WTC11 (cell line): Measurements from ENCODE around the gene ZGPAT. TPM values are rescaled to one million over a fixed set of nuclear protein-coding genes. Genes with fewer than 3 reads are reported as not detected.

Experiments used
- ATAC-seq: fragments of 200-7000 bp; cut with Tn5 transposase; 2 replicates; pipeline ENCODE4 v1.10.0; 2021; ENCODE audit warnings: mild to moderate bottlenecking, moderate library complexity
- CTCF ChIA-PET: fragments of 300-600 bp; sonication (Branson Sonifier 250); formaldehyde crosslinking; loops from one replicate; lab custom pipeline; 2021; ENCODE audit warnings: antibody characterized with exemption; lab: Charles Lee
- POLR2A ChIA-PET: fragments of 350-600 bp; sonication (Branson Sonifier 250); formaldehyde crosslinking; loops from one replicate; lab custom pipeline; 2021; ENCODE audit warnings: antibody characterized with exemption; lab: Charles Lee
- DNase-seq: peaks from one replicate; pipeline ENCODE4 v3.0.0; 2021; ENCODE audit warnings: low spot score
- H3K27ac Mint-ChIP-seq: 2 replicates; pipeline ENCODE4 v1.8.0; 2021; ENCODE audit warnings: mixed read lengths
- H3K27me3 Mint-ChIP-seq: 2 replicates; pipeline ENCODE4 v1.8.0; 2021; ENCODE audit warnings: low read depth, mild to moderate bottlenecking, moderate library complexity, mixed read lengths
- H3K36me3 Mint-ChIP-seq: 2 replicates; pipeline ENCODE4 v1.8.0; 2021; ENCODE audit warnings: mixed read lengths
- H3K4me1 Mint-ChIP-seq: 2 replicates; pipeline ENCODE4 v1.8.0; 2022; ENCODE audit warnings: mixed read lengths
- H3K4me3 Mint-ChIP-seq: 2 replicates; pipeline ENCODE4 v1.8.0; 2021; ENCODE audit warnings: mild to moderate bottlenecking, moderate library complexity, mixed read lengths
- H3K9me3 Mint-ChIP-seq: 2 replicates; pipeline ENCODE4 v1.8.0; 2021; ENCODE audit warnings: mixed read lengths
- CBFB ChIP-seq: sonication (generic); formaldehyde crosslinking; IDR thresholded peaks from 2 replicates; pipeline ENCODE4 v1.8.1; 2022; ENCODE audit warnings: mild to moderate bottlenecking, low read depth, missing genetic modification reagents
- CREM ChIP-seq: sonication (generic); formaldehyde crosslinking; IDR thresholded peaks from 2 replicates; pipeline ENCODE4 v1.8.1; 2022; ENCODE audit warnings: mild to moderate bottlenecking, missing genetic modification reagents, moderate library complexity
- ELF4 ChIP-seq: sonication (generic); formaldehyde crosslinking; IDR thresholded peaks from 2 replicates; pipeline ENCODE4 v1.8.1; 2022; ENCODE audit warnings: low read depth, mild to moderate bottlenecking, moderate library complexity, missing genetic modification reagents
- FOXJ3 ChIP-seq: sonication (generic); formaldehyde crosslinking; IDR thresholded peaks from 2 replicates; pipeline ENCODE4 v1.9.0; 2021; ENCODE audit warnings: missing genetic modification reagents, mild to moderate bottlenecking, borderline replicate concordance
- FOXK1 ChIP-seq: sonication (generic); formaldehyde crosslinking; IDR thresholded peaks from 2 replicates; pipeline ENCODE4 v1.8.0; 2022; ENCODE audit warnings: mild to moderate bottlenecking, moderate library complexity, missing genetic modification reagents
- GRHL2 ChIP-seq: fragments of 250-450 bp; sonication (Bioruptor Pico); IDR thresholded peaks from 2 replicates; pipeline ENCODE4 v1.8.0; 2022; ENCODE audit warnings: mild to moderate bottlenecking, moderate library complexity; ENCODE audit not compliant: insufficient replicate concordance, severe bottlenecking
- MXD4 ChIP-seq: fragments of 250-450 bp; sonication (Bioruptor Pico); IDR thresholded peaks from 2 replicates; pipeline ENCODE4 v1.8.0; 2021; ENCODE audit warnings: mild to moderate bottlenecking, moderate library complexity, borderline replicate concordance
- MYBL2 ChIP-seq: sonication (generic); formaldehyde crosslinking; IDR thresholded peaks from 2 replicates; pipeline ENCODE4 v1.8.1; 2023; ENCODE audit warnings: mild to moderate bottlenecking, moderate library complexity, missing genetic modification reagents
- SMAD4 ChIP-seq: sonication (generic); formaldehyde crosslinking; IDR thresholded peaks from 2 replicates; pipeline ENCODE4 v1.8.0; 2022; ENCODE audit warnings: mild to moderate bottlenecking, missing genetic modification reagents
- ZNF263 ChIP-seq: sonication (generic); formaldehyde crosslinking; IDR thresholded peaks from 2 replicates; pipeline ENCODE4 v1.8.1; 2022; ENCODE audit warnings: low read depth, mild to moderate bottlenecking, moderate library complexity, missing genetic modification reagents
- ZNF317 ChIP-seq: sonication (generic); formaldehyde crosslinking; IDR thresholded peaks from 2 replicates; pipeline ENCODE4 v1.8.1; 2023; ENCODE audit warnings: low read depth, mild to moderate bottlenecking, moderate library complexity, missing genetic modification reagents, borderline replicate concordance
- ZNF416 ChIP-seq: fragments of 250-450 bp; sonication (Bioruptor Pico); IDR thresholded peaks from 2 replicates; pipeline ENCODE4 v1.9.0; 2021; ENCODE audit warnings: mild to moderate bottlenecking, inconsistent platforms
- total RNA-seq: library from RNA; stranded (reverse); gene quantifications from 3 replicates; pipeline ENCODE4 v1.2.3, GENCODE V29; 2021
- TF ChIP-seq, protein P1 (sequence below): sonication (generic); formaldehyde crosslinking; IDR thresholded peaks from 2 replicates; pipeline ENCODE4 v1.8.0; 2022; ENCODE audit warnings: mild to moderate bottlenecking, missing genetic modification reagents
- TF ChIP-seq, protein P2 (sequence below): fragments of 250-450 bp; sonication (Bioruptor Pico); IDR thresholded peaks from 2 replicates; pipeline ENCODE4 v1.9.0; 2021; ENCODE audit warnings: mild to moderate bottlenecking
- TF ChIP-seq, protein P3 (sequence below): sonication (generic); formaldehyde crosslinking; IDR thresholded peaks from 2 replicates; pipeline ENCODE4 v1.8.1; 2023; ENCODE audit warnings: mild to moderate bottlenecking, missing genetic modification reagents
- TF ChIP-seq, protein P4 (sequence below): sonication (generic); formaldehyde crosslinking; IDR thresholded peaks from 2 replicates; pipeline ENCODE4 v1.8.1; 2022; ENCODE audit warnings: mild to moderate bottlenecking, missing genetic modification reagents, moderate library complexity, borderline replicate concordance
- TF ChIP-seq, protein P5 (sequence below): sonication (generic); formaldehyde crosslinking; IDR thresholded peaks from 2 replicates; pipeline ENCODE4 v1.8.0; 2022; ENCODE audit warnings: missing genetic modification reagents
- TF ChIP-seq, protein P6 (sequence below): sonication (generic); formaldehyde crosslinking; IDR thresholded peaks from 2 replicates; pipeline ENCODE4 v1.8.0; 2023; ENCODE audit warnings: missing genetic modification reagents
- TF ChIP-seq, protein P7 (sequence below): sonication (generic); formaldehyde crosslinking; conservative IDR thresholded peaks from 2 replicates; pipeline ENCODE4 v1.8.1; 2022; ENCODE audit warnings: mild to moderate bottlenecking, missing genetic modification reagents
- TF ChIP-seq, protein P8 (sequence below): fragments of 250-450 bp; sonication (Bioruptor Pico); IDR thresholded peaks from 2 replicates; pipeline ENCODE4 v1.9.0; 2021; ENCODE audit warnings: moderate library complexity, mild to moderate bottlenecking, inconsistent platforms, borderline replicate concordance
- TF ChIP-seq, protein P9 (sequence below): fragments of 250-450 bp; sonication (Bioruptor Pico); conservative IDR thresholded peaks from 2 replicates; pipeline ENCODE4 v1.9.0; 2021; ENCODE audit warnings: mild to moderate bottlenecking

ZGPAT gene
- total RNA-seq, 1 experiment from 2014 or later = 28.3 TPM

DNA sequence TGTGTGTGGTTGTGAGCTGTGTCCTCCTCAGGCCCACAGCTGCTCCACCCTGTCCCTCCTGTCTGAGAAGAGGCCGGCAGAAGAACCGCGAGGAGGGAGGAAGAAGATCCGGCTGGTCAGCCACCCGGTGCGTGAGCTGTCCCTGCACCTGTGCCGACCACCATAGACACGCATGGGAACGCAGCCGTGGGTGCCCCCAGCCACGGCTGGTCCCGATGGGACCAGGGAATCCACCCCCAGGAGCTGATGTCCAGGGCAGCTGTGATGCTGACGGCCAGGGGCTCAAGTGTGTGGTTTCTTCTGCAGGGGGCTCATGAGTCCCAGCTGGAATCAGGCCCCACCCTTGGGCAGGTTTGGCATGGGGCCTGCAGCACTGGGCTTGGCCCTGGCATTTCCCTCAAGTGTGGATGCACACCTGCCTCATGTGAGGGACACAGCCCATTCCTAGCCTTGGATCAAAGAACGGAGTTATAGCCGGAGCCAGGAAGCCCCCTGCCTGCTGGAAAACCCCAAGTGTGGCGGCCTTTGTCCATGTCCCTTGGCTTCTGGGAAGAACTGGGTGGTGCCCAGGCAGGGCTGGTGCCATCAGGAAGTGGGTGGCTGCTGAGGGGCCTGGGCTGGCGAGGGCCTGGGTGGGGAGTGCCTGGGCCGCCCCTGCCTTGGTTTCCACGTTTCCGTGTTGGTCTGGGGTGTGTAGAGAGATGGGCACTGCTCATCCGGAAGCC, 16.0 kb upstream of the ZGPAT start (continued):
- no peak for TF ChIP-seq SMAD4
- TF ChIP-seq, protein P1, sequence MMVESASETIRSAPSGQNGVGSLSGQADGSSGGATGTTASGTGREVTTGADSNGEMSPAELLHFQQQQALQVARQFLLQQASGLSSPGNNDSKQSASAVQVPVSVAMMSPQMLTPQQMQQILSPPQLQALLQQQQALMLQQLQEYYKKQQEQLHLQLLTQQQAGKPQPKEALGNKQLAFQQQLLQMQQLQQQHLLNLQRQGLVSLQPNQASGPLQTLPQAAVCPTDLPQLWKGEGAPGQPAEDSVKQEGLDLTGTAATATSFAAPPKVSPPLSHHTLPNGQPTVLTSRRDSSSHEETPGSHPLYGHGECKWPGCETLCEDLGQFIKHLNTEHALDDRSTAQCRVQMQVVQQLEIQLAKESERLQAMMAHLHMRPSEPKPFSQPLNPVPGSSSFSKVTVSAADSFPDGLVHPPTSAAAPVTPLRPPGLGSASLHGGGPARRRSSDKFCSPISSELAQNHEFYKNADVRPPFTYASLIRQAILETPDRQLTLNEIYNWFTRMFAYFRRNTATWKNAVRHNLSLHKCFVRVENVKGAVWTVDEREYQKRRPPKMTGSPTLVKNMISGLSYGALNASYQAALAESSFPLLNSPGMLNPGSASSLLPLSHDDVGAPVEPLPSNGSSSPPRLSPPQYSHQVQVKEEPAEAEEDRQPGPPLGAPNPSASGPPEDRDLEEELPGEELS = no peak
- TF ChIP-seq ELF4 (CRISPR knock-in tag) = no peak
- TF ChIP-seq, protein P2, sequence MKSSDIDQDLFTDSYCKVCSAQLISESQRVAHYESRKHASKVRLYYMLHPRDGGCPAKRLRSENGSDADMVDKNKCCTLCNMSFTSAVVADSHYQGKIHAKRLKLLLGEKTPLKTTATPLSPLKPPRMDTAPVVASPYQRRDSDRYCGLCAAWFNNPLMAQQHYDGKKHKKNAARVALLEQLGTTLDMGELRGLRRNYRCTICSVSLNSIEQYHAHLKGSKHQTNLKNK (CRISPR knock-in tag) = no peak
- TF ChIP-seq, protein P3, sequence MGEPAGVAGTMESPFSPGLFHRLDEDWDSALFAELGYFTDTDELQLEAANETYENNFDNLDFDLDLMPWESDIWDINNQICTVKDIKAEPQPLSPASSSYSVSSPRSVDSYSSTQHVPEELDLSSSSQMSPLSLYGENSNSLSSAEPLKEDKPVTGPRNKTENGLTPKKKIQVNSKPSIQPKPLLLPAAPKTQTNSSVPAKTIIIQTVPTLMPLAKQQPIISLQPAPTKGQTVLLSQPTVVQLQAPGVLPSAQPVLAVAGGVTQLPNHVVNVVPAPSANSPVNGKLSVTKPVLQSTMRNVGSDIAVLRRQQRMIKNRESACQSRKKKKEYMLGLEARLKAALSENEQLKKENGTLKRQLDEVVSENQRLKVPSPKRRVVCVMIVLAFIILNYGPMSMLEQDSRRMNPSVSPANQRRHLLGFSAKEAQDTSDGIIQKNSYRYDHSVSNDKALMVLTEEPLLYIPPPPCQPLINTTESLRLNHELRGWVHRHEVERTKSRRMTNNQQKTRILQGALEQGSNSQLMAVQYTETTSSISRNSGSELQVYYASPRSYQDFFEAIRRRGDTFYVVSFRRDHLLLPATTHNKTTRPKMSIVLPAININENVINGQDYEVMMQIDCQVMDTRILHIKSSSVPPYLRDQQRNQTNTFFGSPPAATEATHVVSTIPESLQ = no peak
- no peak for TF ChIP-seq MXD4 (CRISPR knock-in tag)

DNA sequence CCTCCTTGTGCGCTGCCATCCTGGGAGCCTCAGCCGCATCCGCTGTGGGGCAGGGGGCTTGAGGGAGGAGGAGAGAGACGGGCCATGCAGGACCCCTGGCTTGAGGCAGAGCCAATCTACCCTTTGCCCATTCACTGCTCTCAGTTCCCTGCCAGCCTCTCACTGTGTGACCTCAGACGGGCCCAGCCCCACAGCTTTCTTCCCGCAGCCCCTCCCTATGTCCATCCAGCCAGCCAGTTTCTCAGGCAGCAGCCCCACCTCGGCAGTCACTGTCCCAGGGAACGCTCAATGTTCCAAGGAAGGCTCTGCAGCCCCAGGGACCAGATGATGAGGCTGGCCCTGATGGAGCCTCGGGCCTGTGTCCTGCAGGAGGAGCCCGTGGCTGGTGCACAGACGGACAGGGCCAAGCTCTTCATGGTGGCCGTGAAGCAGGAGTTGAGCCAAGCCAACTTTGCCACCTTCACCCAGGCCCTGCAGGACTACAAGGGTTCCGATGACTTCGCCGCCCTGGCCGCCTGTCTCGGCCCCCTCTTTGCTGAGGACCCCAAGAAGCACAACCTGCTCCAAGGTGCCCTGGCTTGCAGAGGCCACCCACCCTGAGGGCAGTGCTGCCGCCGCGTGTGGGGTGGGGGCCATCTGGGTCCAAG, 15.3 kb upstream of the ZGPAT start:
- Mint-ChIP-seq H3K36me3 (peaks cover 14% of the 10 kb centered on the region), H3K9me3 (no peaks in the 10 kb centered on the region), H3K4me3 (no peak overlapping the region), H3K4me1 (peaks cover 7% of the 10 kb centered on the region), H3K27ac (no peak overlapping the region), H3K27me3 (peaks cover 3% of the 10 kb centered on the region; the same call in 1 of the 2 replicates)
- ChIA-PET POLR2A (no interaction called here), CTCF (no interaction called here)
- no peak for DNase-seq
- ATAC-seq = no peak
- no peak for TF ChIP-seq GRHL2
- TF ChIP-seq MYBL2 (CRISPR knock-in tag) = no peak
- no peak for TF ChIP-seq FOXJ3 (CRISPR knock-in tag)
- no peak for TF ChIP-seq ZNF317
- no peak for TF ChIP-seq FOXK1 (CRISPR knock-in tag)
- TF ChIP-seq, protein P4, sequence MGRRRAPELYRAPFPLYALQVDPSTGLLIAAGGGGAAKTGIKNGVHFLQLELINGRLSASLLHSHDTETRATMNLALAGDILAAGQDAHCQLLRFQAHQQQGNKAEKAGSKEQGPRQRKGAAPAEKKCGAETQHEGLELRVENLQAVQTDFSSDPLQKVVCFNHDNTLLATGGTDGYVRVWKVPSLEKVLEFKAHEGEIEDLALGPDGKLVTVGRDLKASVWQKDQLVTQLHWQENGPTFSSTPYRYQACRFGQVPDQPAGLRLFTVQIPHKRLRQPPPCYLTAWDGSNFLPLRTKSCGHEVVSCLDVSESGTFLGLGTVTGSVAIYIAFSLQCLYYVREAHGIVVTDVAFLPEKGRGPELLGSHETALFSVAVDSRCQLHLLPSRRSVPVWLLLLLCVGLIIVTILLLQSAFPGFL (CRISPR knock-in tag) = no peak
- no peak for TF ChIP-seq ELF4 (CRISPR knock-in tag)
- TF ChIP-seq, protein P5, sequence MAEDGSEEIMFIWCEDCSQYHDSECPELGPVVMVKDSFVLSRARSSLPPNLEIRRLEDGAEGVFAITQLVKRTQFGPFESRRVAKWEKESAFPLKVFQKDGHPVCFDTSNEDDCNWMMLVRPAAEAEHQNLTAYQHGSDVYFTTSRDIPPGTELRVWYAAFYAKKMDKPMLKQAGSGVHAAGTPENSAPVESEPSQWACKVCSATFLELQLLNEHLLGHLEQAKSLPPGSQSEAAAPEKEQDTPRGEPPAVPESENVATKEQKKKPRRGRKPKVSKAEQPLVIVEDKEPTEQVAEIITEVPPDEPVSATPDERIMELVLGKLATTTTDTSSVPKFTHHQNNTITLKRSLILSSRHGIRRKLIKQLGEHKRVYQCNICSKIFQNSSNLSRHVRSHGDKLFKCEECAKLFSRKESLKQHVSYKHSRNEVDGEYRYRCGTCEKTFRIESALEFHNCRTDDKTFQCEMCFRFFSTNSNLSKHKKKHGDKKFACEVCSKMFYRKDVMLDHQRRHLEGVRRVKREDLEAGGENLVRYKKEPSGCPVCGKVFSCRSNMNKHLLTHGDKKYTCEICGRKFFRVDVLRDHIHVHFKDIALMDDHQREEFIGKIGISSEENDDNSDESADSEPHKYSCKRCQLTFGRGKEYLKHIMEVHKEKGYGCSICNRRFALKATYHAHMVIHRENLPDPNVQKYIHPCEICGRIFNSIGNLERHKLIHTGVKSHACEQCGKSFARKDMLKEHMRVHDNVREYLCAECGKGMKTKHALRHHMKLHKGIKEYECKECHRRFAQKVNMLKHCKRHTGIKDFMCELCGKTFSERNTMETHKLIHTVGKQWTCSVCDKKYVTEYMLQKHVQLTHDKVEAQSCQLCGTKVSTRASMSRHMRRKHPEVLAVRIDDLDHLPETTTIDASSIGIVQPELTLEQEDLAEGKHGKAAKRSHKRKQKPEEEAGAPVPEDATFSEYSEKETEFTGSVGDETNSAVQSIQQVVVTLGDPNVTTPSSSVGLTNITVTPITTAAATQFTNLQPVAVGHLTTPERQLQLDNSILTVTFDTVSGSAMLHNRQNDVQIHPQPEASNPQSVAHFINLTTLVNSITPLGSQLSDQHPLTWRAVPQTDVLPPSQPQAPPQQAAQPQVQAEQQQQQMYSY (CRISPR knock-in tag) = no peak
- no peak for TF ChIP-seq CBFB (CRISPR knock-in tag)
- no peak for TF ChIP-seq CREM (CRISPR knock-in tag)
- TF ChIP-seq, protein P6, sequence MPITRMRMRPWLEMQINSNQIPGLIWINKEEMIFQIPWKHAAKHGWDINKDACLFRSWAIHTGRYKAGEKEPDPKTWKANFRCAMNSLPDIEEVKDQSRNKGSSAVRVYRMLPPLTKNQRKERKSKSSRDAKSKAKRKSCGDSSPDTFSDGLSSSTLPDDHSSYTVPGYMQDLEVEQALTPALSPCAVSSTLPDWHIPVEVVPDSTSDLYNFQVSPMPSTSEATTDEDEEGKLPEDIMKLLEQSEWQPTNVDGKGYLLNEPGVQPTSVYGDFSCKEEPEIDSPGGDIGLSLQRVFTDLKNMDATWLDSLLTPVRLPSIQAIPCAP = no peak
- TF ChIP-seq, protein P7, sequence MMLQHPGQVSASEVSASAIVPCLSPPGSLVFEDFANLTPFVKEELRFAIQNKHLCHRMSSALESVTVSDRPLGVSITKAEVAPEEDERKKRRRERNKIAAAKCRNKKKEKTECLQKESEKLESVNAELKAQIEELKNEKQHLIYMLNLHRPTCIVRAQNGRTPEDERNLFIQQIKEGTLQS (CRISPR knock-in tag) = no peak
- TF ChIP-seq, protein P8, sequence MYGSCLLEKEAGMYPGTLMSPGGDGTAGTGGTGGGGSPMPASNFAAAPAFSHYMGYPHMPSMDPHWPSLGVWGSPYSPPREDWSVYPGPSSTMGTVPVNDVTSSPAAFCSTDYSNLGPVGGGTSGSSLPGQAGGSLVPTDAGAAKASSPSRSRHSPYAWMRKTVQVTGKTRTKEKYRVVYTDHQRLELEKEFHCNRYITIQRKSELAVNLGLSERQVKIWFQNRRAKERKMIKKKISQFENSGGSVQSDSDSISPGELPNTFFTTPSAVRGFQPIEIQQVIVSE (CRISPR knock-in tag) = no peak
- TF ChIP-seq, protein P9, sequence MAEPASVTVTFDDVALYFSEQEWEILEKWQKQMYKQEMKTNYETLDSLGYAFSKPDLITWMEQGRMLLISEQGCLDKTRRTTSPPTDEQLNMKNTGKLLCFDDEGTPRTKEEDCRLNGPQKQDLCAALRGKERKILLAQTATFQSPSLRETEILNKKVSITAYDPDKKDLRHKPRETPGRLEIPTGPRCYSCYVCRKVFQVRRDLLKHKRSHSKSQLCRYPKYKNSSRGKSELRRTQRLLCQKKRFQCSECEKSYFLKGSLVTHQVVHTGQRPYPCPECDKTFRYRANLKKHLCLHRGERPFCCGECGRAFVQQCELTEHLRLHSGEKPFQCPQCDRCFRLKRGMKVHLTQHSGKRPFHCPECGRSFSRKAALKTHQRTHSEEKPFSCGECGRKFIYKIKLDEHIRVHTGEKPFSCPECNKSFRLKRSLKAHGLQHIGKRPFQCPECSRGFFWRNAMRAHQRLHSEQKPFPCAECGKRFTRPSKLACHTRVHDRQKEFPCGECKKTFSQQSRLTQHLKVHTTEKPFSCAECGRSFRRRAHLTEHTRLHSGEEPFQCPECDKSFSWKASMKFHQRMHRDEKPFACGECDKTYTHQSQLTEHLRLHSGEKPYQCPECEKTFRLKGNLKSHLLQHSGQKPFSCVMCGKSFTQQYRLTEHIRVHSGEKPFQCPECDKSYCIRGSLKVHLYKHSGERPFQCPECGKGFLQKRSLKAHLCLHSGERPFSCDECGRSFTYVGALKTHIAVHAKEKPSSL (CRISPR knock-in tag) = no peak
- no peak for TF ChIP-seq ZNF416 (CRISPR knock-in tag)
- no peak for TF ChIP-seq ZNF263
